ENCODE results near the gene PPP1R3C. TPM values are rescaled to one million over a fixed set of nuclear protein-coding genes. Genes with fewer than 3 reads are reported as not detected.

The PPP1R3C gene
- total and polyA plus RNA-seq, 2 of the 4 experiments (the other 2 are of a cell fraction): 17.4 to 62.9 TPM

DNA sequence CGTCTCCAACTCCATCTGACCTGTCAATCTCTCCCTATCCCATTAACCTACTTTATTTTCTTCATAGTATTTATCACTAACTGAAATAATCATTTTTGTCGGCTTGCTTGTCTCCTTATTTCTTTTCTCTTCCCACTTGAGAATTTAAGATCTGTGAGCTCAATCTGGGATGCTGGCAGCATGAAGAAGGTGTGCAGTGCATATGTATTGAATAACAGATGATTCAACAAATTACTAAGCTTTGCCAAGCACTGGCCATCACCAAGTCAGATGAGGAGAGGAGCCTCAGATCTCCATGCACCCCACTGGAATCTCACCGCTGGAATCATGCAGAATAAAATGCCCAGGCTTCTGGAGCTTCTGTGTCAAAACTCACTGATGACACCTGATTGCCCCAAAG lies 47.6 kb upstream of the PPP1R3C start:
- Histone ChIP-seq H3K4ac (ENCODE audit: low read depth, low read length) (no peak overlapping the region), H3K56ac (ENCODE audit: extremely low read depth, insufficient read depth, low read length) (no peak overlapping the region), H3K4me1 (ENCODE audit: control insufficient read depth, insufficient read depth, low read length) (peaks cover 18% of the 10 kb centered on the region), H3K4me3 (ENCODE audit: insufficient read depth, low read depth, low read length) (no peak overlapping the region), H3K79me1 (ENCODE audit: low read depth in 1 of 2, low read length in 2 of 2) (no peaks in the 10 kb centered on the region), H3K27ac (ENCODE audit: insufficient read depth, low read length) (no peak overlapping the region), H3K9me3 (ENCODE audit: control insufficient read depth, insufficient read depth, low read length) (no peaks in the 10 kb centered on the region), H4K91ac (ENCODE audit: insufficient read depth, low read depth, low read length) (no peak overlapping the region), H3K18ac (ENCODE audit: low read depth, low read length) (no peak overlapping the region), H2BK20ac (ENCODE audit: low read depth, low read length) (no peak overlapping the region), H2BK120ac (ENCODE audit: low read depth, low read length) (no peak overlapping the region), H4K8ac (ENCODE audit: low read depth in 2 of 2, low read length in 2 of 2) (no peak overlapping the region), H2AK5ac (ENCODE audit: low read depth, low read length) (no peak overlapping the region), H2BK15ac (ENCODE audit: low read depth, low read length) (no peak overlapping the region), H3K4me2 (ENCODE audit: low read depth, low read length) (no peak overlapping the region), H3K27me3 (ENCODE audit: control insufficient read depth, insufficient read depth, low read length) (no peaks in the 10 kb centered on the region), H4K5ac (ENCODE audit: low read depth, low read length) (no peak overlapping the region), H3K9ac (ENCODE audit: low read depth, low read length) (no peak overlapping the region), H2AFZ (replicated peaks; ENCODE audit: low read length, poor library complexity) (no peak overlapping the region), H2AK9ac (replicated peaks; ENCODE audit: low read depth, low read length, poor library complexity) (no peak overlapping the region), H4K20me1 (ENCODE audit: insufficient read depth, low read length) (peaks cover 3% of the 10 kb centered on the region; the same call in 1 of the 2 replicates), H3K23ac (ENCODE audit: low read depth, low read length) (no peak overlapping the region), H3K36me3 (ENCODE audit: control insufficient read depth, insufficient read depth, low read length) (no peaks in the 10 kb centered on the region), H2BK5ac (ENCODE audit: low read depth, low read length, poor library complexity, severe bottlenecking) (no peak overlapping the region), H3K9me1 (ENCODE audit: insufficient read depth, low read length) (peaks cover 19% of the 10 kb centered on the region), H3K14ac (replicated peaks; ENCODE audit: low read depth, low read length) (no peak overlapping the region)
- BruUV-seq (replicated peaks): no TSS peak
- DNase-seq (peak; percentile 31), ATAC-seq (ENCODE audit: low read depth) (no peak)
- in situ Hi-C loops (cut with MboI; ENCODE audit: low sequenced_read_pairs): no loop called here
- POLR2A ChIA-PET (ENCODE audit: unreplicated experiment): no interaction called here
- WGBS, 2 experiments (ENCODE audit: extremely low coverage in 2 of 2, insufficient read length in 1 of 2): 100% methylated on average over 1 of the region's 3 CpGs; no CpG with 5 or more reads in 1 of the 2 experiments
- CTCF ChIA-PET: no interaction called here
- intact Hi-C loops (cut with micrococcal nuclease): no loop called here
- dilution Hi-C loops (cut with HindIII; ENCODE audit: low sequenced_read_pairs, unreplicated experiment): no loop called here
- TF ChIP-seq RFX5 (IDR thresholded peaks at IDR 0.05; ENCODE audit: low read depth, low read length) (no peak), NFE2L2 (IDR thresholded peaks at IDR 0.05; ENCODE audit: low read depth, low read length) (no peak), BHLHE40 (IDR thresholded peaks at IDR 0.05; ENCODE audit: low read depth, low read length) (no peak), USF2 (IDR thresholded peaks at IDR 0.05; ENCODE audit: low read depth, low read length) (no peak), CEBPB (IDR thresholded peaks at IDR 0.05; ENCODE audit: low read depth, low read length) (no peak), ELK1 (IDR thresholded peaks at IDR 0.05; ENCODE audit: borderline replicate concordance, low read depth, low read length) (no peak), CHD1 (IDR thresholded peaks at IDR 0.05; ENCODE audit: low read depth, low read length) (no peak), MAZ (IDR thresholded peaks at IDR 0.05; ENCODE audit: borderline replicate concordance, low read depth, low read length) (no peak), CTCF (conservative IDR thresholded peaks at IDR 0.05; ENCODE audit: low read depth, low read length) (no peak)
